ENCODE results near the gene NRIP3. TPM values are rescaled to one million over a fixed set of nuclear protein-coding genes. Genes with fewer than 3 reads are reported as not detected.
"Not testable (repeated sequence)": the region's sequence is repeated elsewhere in the genome, so short reads cannot be mapped to it uniquely, and the experiment has no call there.

The NRIP3 gene
- polyA plus RNA-seq, 3 donors: 0.60 to 1.1 (median 0.96) TPM

DNA sequence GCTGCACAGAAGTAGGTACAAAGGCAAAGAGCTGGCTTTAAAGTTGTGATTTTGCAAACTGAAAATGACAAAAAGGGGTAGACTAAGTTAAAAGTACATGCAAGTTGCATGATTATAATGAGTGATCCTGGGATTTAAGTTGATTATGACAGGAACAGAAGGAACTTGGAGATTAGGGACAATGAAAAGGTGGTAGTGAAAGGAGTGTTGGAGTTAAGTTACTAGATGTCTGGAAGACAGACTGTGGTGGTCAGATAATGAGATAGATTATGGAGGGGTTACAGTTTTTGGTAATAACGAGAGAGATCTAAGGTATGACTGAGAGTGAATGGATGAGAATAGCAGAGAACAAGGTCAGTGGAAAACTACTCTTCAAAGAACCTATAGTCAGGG lies 31.9 kb downstream of the NRIP3 start:
- DNase-seq: no peak

DNA sequence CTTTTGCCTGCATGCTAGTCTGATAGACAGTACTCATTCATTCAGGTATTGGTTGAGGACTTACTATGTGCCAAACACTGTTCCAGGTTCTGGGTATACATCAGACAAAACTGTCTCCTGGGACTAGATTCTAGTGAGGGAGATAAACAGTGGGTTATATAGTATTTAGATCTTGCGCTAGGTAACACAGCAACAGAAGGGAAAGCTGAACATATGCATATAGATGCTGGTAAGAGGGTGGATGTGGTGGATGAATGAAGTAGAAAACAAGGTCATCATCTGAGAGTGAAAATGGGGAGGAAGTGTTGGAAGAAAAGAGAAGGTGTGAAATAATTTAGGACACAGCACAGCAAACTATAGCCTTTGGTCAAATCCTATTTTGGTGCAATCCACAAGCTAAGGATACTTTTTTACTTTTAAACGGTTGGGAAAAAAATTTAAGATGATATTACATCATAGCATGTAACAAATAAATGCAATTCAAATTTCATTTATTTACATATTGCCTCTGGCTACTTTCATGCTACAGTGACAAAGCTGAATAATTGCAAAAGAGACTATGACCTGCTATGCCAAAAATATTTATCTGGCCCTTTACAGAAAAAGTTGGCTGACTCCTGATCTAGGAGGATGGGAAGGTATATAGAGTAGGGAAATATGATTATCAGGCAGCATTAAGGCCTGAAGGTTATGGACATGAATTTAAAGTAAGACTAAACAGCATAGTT lies 32.4 kb downstream of the NRIP3 start:
- DNase-seq: no peak

DNA sequence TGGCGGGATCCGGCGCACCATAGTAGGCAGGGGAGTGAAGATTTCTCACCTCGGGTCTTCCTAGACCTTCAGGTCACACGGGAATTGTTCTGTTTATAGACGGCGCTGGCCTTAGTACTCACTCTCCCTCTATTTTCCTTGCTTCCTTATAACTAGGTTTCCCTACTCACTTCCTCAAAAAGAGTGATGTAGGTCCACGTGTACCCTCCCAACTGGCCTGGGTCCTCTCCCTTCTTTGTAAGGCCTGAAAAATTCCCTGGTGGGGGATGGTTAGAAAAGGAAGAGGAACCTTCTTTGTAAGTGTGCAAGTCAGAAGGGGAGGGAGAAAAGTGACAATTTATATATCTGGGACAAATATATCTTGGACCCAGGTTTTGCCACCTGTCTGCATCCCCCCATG lies 36.6 kb downstream of the NRIP3 start:
- DNase-seq: no peak

DNA sequence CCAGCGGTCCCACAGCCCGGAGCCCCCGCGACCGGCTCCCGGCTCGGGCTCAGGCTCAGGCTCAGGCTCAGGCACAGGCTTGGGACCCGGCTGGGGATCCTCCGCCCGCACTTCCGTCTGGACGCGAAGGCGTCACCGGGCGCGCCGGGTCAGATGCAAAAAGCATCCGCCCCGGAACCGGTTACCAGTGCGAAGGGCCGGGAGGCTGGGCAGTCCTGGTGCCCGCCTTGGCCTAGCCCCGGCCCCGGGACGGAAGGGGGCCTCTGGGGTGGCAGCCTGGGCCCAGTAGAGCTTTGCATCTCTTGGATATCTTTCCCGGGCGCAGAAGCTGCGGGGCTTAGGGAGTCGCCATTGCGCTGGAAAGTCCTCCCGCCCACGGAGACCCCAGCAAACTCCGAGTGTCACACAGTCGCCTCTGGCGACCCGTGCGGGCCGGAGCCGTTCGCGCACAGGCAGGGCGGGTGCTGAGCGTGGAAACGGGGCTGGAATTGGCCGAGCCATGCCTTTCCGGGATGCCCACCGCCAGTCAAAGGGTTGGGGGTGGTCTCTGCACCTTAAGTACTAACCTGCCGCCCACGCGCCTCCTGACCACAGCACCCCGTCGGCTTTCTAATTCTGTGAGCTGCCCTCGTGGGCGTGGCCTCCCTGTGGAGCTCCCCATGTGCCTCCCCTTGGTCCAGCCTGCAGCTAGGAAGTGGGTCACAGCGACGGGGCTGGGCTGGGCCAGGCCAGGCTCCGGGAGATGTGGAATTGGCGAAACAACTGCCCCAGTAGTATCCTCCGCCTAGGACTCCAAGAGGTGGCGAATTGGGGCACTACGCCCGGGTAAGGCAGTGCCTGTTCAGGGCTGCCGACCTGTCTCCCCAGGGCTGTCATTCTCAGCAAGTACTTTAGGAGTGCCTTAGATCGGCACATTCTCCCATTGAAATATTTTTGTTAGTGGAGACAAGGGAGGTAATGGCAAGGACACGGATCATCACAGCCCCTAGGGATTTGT lies 39.2 kb downstream of the NRIP3 start, which contains the start of gene TMEM9B:
Gene TMEM9B, minus strand, starts transcription at position 119 of the 997 bp plus-strand sequence. CDS start 129 bp downstream, outside the sequence.
- DNase-seq: peak; percentile 89

DNA sequence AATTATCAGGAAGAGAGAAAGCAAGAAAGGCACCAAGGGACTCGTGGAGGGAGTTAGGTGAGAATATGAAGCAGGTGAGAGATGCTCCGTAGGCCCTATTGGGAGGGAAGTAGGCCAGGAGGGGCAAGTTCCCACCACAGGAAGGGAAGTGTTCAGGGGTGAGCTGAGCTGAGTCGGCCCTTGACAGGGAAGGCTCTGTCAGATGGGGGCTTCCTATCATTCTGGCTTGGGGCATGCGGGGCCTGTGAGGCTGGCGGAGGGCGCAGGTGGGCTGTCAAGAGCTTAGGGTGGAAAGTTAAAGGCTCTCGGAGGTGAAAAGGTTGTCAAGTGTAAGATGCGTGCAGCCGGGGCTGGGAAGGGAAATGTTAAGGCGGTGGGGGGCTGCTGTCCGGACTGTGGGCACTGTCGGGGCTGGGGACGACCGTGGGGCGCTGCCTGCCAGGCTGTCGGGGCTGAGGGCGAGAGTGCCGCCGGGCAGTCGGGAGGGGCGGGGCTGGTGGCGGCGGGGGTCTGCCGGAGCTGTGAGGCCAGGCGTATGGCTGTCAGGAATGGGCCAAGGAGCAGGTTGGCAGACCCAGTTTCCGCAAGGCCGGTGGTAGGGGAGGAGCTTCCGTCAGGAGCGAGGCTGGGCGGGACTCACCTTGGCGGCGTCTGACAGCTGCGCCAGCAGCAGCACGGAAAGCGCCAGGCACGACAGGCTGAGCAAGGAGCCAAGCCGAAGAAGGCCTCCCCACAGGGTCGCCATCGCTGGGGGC lies 40.1 kb downstream of the NRIP3 start:
- peak; percentile 75 for DNase-seq

DNA sequence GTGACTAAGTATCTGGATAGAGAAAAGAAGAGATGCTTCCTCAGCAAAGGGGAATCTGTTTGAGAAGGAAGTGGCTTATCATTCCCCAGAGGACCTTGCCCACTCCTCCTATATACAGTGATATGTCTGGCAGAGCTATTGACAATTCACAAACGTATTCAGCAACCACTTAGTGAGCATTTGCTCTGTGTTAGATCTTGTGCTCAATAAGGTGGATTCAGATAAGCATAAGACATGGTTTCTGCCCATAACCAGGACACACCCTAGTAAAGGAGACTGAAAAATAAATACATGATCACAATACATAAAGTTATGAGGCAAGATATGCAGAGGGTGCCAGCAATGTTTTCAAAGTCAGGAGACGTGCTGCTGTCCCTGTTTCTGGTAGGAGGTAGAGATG lies 41.0 kb downstream of the NRIP3 start:
- no peak for DNase-seq

DNA sequence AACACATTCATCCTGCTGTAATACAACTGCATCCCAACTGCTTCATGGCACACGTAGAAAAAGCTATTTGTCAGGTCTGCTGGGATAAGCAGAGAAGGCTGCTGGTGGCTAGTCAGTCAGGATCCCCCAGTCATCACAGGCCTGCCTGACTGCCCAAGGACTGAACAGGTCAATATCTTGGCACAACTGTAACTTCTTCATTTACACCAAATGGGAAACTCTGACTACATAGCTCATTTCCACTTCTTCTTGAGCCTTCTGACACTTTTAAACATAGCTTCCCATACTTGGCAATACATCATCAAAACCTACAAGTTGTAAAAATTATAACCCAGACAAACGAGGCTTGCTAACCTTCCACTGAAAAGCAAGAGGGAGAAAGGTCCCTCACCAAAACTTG lies 42.4 kb downstream of the NRIP3 start:
- no peak for DNase-seq

DNA sequence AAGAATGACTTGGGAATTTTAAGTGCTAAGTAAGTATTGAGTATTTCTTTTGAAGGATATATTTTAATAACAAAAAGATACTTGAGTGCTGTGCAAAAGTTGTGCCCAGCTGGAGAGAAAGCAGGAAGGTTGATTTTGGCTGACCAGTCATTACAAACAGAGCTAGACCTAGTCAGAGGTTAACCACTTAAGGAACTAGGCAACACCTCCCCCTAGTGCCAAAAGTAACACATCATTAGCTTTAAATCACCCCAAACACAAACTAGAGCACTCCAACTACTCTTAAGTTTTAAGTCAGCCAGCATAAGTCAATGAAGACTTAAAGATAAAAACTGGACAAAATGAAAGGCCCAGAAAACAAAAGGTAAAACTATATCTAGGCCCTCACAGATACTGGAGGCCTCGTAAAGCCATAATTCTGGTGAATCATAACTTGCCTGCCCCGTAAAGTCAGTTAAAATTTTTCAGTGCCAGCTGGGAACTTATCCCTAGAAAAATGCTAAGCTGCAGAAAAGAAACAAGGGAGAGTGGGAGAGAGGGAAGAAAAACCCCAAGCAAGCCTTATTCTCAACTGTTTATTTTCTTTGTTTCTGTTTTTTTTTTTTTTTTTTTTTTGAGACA lies 44.1 kb downstream of the NRIP3 start:
- DNase-seq: peak; percentile 76

DNA sequence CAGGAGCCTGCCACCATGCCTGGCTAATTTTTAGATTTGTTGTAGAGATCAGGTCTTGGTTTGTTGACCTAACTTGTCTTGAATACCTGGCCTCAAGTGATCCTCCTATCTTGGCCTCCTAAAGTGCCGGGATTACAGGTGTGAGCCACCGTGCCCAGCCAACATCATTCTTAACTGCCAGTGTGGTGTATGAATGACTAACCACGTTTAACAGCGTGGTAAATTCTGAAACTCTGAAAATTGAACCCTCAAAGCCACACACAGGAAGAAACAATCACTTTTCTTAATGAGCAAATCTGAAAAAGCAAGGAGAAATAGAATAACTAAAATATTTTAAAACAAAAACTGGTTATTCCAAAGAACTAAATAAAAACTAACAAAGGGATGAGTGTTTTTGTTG lies 46.9 kb downstream of the NRIP3 start:
- no peak for DNase-seq

DNA sequence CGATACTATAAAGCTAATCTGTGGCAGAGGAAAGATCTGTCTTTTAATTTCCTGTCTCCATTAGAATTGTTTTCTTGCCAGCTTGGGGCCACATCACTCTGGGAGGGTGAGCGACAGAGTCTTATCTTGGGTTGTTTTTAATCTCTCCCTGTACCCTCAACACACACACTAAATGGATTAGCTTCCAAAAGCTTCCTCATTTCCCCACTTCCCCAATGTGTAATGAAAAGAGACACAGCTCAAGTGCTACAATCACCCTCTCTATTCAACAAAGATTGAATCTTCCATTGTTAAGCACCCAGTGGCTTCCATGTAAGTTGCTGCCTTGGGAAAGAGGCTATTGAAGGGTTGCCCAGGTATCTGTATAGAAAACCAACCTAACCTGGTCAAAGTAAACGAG lies 54.9 kb downstream of the NRIP3 start:
- no peak for DNase-seq

DNA sequence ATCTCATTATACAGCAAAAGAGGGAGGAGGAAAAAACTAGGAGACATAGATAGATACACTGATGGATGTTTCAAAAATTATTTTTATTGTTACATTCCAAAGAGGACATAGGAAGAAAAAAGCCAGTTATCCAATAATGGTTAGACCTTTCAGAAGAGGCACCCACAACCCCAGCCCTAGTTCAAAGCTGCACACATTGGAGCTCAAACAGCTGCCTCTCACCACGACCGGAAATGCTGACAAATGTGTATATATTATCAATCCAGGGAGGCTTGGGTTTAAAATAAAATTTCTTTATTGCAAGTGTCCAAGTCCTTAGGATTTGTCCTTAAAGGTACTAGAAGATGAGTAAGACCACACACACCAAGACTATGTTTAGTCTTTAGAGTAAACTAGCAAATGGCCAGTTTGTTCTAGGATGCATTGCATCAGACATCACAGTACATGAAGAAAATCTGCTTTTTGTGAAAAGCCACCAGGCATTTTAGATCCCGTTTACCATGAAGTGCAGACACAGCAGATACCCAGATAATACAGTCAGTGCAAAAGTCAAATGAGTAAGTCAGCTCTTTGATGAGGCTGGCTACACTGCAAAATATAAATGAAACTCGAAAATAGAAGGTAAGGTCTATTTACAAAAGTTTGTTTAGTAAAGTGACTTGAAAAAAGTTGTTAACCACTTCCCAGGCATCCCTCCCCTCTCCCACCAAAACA lies 56.4 kb downstream of the NRIP3 start:
- DNase-seq: no peak

DNA sequence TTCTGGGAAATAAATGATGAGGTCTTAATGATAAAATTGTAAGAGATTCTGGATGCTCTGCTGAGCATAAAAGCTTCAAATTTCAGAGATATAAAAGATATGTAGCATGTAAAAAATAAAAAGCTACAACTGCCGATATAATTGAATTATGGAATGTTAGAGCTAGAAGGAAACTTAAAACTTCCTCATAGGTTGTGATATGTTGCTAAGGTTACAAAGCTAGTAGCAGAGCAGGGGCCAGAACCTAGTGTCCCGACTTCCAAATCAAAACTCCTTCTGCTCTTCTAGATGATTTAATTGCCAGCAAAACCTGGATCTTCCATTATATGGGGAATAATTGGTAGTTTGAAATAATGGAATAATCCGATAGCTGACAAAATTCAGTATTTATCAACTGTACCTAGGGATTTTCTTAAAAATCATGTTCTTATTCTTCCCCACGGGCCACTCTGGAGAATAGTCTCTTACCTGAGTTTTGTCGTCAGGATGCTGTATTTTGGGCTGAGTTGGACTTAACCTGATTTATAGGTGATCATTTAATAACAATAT lies 61.2 kb downstream of the NRIP3 start, which contains the start of gene ASCL3:
Gene ASCL3, minus strand, starts transcription at position 499 of the 549 bp plus-strand sequence. CDS start 4,855 bp downstream, outside the sequence.
- no peak for DNase-seq

DNA sequence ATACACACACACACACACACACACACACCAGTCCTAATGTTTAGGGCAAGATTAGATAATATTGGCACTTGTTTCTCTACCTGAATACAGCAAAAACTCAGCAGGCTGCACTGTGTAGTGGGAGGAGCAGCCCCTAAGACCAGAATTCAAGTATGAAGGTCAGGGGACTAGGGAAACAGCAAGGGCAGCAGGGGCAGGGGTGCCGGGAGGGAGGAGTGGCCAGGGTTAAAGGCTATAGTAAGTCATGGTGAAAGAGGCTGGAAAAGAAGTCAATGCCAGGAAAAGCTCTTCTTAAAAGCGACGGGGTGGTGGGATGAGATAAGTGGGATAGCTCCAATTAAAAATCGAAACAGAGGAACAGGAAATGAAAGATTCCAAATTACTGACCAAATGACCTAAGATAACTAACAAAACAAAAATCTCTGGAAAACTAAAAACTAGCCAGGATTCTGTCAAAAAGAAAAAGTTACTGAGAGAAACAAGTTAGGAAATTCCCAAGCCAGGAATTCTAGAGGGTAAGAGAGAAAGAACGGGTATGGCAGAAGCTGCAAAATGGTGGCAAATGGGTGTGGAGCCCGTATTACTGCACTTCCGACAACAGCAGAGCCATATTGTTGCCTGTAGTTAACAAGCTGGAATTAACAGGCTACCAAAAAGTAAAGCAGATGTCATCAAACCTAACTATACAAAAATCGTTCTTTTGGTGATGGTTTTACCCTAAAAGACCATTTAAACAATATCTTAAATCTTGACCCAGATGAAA lies 62.3 kb downstream of the NRIP3 start:
- no peak for DNase-seq

DNA sequence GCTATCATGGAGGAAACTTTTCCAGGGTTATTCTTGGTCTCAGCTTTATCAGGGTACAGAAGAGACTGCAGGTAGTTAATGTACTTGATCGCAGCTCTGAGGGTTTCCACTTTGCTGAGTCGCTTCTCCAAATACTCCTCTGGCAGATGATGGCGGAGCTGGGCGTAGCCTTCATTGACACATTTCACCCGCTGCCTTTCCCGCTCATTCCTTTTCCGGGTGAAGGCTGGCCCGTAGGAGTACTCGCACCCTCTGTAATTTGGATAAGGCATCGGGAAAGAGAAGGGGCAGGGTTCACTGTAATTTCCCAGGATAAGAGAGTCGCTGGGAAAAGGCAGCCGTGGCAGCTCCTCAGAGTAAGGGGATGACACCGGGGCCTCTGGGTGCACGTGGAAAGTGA lies 66.1 kb downstream of the NRIP3 start:
- DNase-seq: no peak

DNA sequence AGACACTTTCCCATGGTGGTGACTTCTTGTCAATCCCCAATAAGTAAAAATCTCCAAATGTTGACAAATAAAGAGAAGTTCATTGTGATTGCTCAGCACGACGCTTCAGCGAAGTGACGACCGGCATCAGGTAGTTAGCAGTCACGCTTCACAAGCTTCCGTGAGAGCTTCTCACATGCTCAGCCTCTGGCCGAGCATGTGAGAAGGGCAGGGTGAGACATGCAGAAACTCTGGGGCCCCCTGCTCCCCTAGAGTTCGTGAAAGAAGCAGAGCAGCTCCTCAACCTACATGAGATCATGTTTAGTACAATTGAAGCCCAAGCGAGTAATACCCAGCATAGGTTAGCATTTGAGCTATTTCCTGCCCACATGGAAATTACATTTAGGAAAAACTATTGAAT lies 66.6 kb downstream of the NRIP3 start:
- DNase-seq: no peak

DNA sequence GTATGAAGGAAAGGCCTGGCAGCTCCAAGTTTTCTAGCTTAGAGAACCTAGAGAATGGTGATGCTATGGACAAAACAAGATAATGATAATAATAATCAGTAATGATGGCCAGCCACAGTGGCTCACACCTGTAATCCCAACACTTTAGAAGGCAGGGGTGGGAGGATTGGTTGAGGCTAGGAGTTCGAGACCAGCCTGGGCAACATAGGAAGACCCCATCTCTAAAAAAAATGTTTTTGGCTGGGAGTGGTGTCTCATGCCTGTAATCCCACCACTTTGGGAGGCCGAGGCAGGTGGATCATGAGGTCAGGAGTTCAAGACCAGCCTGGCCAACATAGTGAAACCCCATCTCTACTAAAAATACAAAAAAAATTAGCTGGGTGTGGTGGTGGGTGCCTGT lies 68.0 kb downstream of the NRIP3 start:
- DNase-seq: not testable (repeated sequence)

DNA sequence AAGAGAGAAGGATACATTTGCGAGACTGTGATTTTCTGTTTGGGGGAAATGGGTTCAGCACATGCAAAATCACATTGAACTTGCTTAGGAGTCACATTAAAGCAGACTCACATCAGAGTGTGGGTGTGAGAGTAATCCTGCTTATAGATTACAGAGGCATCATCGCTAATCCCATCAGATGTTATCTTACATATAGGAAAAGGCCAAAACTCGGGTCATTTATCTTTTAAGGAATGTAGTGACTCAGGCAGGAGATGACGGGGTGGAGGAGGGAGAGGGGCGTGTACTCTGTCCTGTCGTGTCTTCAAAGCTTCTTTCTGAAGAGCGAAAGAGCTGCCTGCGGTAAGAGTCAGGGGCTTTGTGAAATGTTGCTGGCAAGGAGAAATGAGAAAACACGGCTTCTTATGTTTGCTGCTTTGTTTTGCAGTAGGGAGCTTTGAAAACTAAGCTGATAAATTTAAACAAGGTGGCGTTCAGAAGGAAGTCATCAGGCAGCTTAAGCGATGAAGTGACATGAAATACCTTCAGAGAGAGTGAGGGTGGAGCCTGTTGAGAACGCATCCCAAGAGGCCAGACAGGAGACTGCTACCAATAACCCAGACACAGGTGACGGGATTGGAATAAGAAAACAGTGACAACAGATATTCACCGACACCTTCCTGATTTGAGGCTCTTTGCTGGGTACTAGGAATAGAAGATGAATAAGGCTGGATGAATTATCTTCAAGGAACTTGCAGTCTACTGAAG lies 68.9 kb downstream of the NRIP3 start:
- DNase-seq: no peak

DNA sequence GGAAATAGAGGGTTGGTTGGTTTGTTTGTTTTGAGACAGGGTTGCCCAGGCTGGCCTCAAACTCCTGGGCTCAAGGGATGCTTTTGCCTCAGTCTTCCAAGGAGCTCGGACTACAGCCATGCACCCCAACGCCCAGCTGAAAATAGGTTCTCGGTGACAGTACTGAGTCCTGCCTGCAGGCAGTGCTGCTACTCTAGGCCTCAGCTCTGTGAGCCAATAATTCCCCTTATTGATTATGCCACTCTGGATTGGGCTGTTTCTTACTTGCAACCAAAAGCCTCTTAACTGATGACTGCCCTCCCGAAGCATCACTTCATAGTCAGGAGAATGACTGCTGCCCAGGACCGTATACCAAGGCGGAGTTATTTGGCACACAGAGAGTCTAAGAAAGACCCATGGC lies 69.9 kb downstream of the NRIP3 start:
- DNase-seq: no peak

DNA sequence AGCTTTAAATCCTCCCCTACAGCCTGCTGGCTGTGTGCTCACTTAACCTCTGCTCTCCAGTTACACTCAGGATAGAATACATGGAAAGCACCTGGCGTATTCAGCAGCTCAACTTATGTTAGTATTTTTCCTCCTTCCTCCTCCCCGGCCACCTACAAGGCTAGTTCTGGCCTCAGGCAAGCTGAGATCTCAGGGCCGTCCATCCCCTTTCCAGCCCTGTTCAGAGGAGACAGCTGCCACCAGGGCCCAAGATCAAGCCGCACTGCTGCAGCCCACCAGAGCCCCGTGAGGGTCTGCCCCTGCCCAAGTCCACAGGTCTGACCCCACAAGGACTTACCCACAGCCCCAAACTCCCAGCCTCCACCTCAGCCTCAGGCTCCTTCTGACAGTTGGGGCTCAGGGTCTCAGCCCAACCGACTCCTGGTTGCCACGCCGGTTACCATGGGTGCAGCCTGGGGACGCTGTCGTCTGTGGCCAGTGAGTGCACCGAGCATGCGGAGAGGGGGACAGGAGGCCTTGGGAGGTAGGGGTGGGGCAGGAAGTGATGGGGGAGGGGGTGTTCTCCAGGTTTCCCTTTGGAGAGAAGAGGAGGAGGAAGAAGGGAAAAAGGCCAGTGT lies 71.1 kb downstream of the NRIP3 start, which contains the start of gene C11orf16:
Gene C11orf16, minus strand, starts transcription at position 384 of the 617 bp plus-strand sequence. CDS start 639 bp downstream, outside the sequence.
- DNase-seq: no peak
